ENCODE measurements around the gene WWOX.

GRCh38 chr16:78900044-78900811 is 800.8 kb downstream of the WWOX start:
- TF ChIP-seq CTCF (IDR thresholded peaks at IDR 0.05) (no peak), POLR2AphosphoS5 (IDR thresholded peaks at IDR 0.05) (peak; percentile 24 to 83 (median 79)), EP300 (IDR thresholded peaks at IDR 0.05) (peak in 1 of 4 donors; percentile 37), POLR2A (IDR thresholded peaks at IDR 0.05) (no peak)
